K562 (cell line): ENCODE results near the gene ATP6V0C.

Source experiments
- AFF4 ChIP-seq: sonication (generic); formaldehyde crosslinking; IDR thresholded peaks from 2 replicates; pipeline ENCODE4 v1.8.0; 2023; ENCODE audit warnings: mild to moderate bottlenecking, missing genetic modification reagents
- CTCF ChIP-seq, 3 experiments: IDR thresholded peaks in 2 of 3; conservative IDR thresholded peaks in 1 of 3; 2 replicates each; pipeline ENCODE4 v1.5.1; 2011 to 2012; ENCODE audit warnings: low read length in 3 of 3, mild to moderate bottlenecking in 3 of 3, control low read depth in 2 of 3, improper control_type of control experiment in 1 of 3, inconsistent platforms in 1 of 3, low read depth in 1 of 3, mixed read lengths in 1 of 3, moderate library complexity in 1 of 3; ENCODE audit not compliant: insufficient read depth in 2 of 3
- EP300 ChIP-seq: IDR thresholded peaks from 2 replicates; pipeline ENCODE4 v1.6.1; 2012; ENCODE audit warnings: low read length, improper control_type of control experiment
- EZH2 ChIP-seq: IDR thresholded peaks from 2 replicates; pipeline ENCODE4 v1.6.1; 2012; ENCODE audit warnings: low read depth, mild to moderate bottlenecking, inconsistent platforms, low read length, borderline replicate concordance
- GABPB1 ChIP-seq: sonication (generic); formaldehyde crosslinking; IDR thresholded peaks from 2 replicates; pipeline ENCODE4 v1.8.0; 2022; ENCODE audit warnings: mild to moderate bottlenecking, missing genetic modification reagents
- MYNN ChIP-seq, 2 experiments: sonication (generic); formaldehyde crosslinking in 1 of 2; IDR thresholded peaks; 2 replicates each; pipeline versions ENCODE4 v1.5.0 to v1.6.1; 2016 to 2020; ENCODE audit warnings: antibody characterized with exemption in 1 of 2, missing genetic modification reagents in 1 of 2
- PATZ1 ChIP-seq: fragments of 250-450 bp; sonication (Bioruptor Pico); IDR thresholded peaks from 2 replicates; pipeline ENCODE4 v1.5.0; 2020; ENCODE audit warnings: mild to moderate bottlenecking, borderline replicate concordance
- RAD51 ChIP-seq: fragments of 450-650 bp; IDR thresholded peaks from 2 replicates; pipeline ENCODE4 v1.7.1; 2016; ENCODE audit warnings: low read depth, mild to moderate bottlenecking, borderline replicate concordance
- REST ChIP-seq, 2 experiments: fragments of 450-650 bp; formaldehyde crosslinking in 1 of 2; IDR thresholded peaks; 2 replicates each; pipeline versions ENCODE4 v1.4.0 to v1.6.1; 2014 to 2020; ENCODE audit warnings: mild to moderate bottlenecking in 2 of 2, borderline replicate concordance in 1 of 2, low read depth in 1 of 2
- ZNF449 ChIP-seq: fragments of 250-450 bp; sonication (Bioruptor Pico); IDR thresholded peaks from 2 replicates; pipeline ENCODE4 v1.8.0; 2022; ENCODE audit warnings: moderate library complexity, mild to moderate bottlenecking, inconsistent platforms
- ZNF586 ChIP-seq: fragments of 450-650 bp; formaldehyde crosslinking; conservative IDR thresholded peaks from 2 replicates; pipeline ENCODE4 v1.4.0; 2020; ENCODE audit warnings: mild to moderate bottlenecking, moderate library complexity

GRCh38 chr16:2489581-2489980, 24.2 kb upstream of the ATP6V0C start:
- TF ChIP-seq MYNN (IDR thresholded peaks at IDR 0.05): no peak
- no peak for TF ChIP-seq MYNN (CRISPR knock-in tag; IDR thresholded peaks at IDR 0.05)
- TF ChIP-seq EZH2: no peak
- TF ChIP-seq AFF4 (CRISPR knock-in tag): no peak
- no peak for TF ChIP-seq GABPB1 (CRISPR knock-in tag)
- TF ChIP-seq ZNF586: no peak
- no peak for TF ChIP-seq REST (IDR thresholded peaks at IDR 0.05; ENCODE audit: borderline replicate concordance)
- TF ChIP-seq REST (CRISPR knock-in tag; IDR thresholded peaks at IDR 0.05; ENCODE audit: low read depth): no peak
- TF ChIP-seq ZNF449: no peak
- TF ChIP-seq RAD51: no peak
- no peak for TF ChIP-seq CTCF (IDR thresholded peaks at IDR 0.05 in 2 of 3, conservative IDR thresholded peaks at IDR 0.05 in 1 of 3; ENCODE audit: insufficient read depth in 2 of 3, low read depth in 1 of 3, low read length in 3 of 3)
- TF ChIP-seq PATZ1: no peak
- no peak for TF ChIP-seq EP300
